Trophoblast cell (in vitro differentiated cells and primary cell): ENCODE measurements around the gene RPL21.

Experiments
- DNase-seq, 2 donors: peaks; one replicate each; pipeline ENCODE4 v3.0.0-alpha.2; 2016
- H2AFZ ChIP-seq: 2 replicates; pipeline ENCODE4 v1.6.1; 2013; ENCODE audit warnings: low read length, moderate library complexity, mild to moderate bottlenecking; ENCODE audit not compliant: insufficient read depth, poor library complexity
- H2AK5ac ChIP-seq: 2 replicates; pipeline ENCODE4 v1.6.1; 2013; ENCODE audit warnings: mild to moderate bottlenecking, low read length
- H2BK120ac ChIP-seq: 2 replicates; pipeline ENCODE4 v1.6.1; 2013; ENCODE audit warnings: low read length, mild to moderate bottlenecking, moderate library complexity; ENCODE audit not compliant: insufficient read depth, poor library complexity
- H2BK12ac ChIP-seq: 2 replicates; pipeline ENCODE4 v1.6.1; 2013; ENCODE audit warnings: mild to moderate bottlenecking, low read length, moderate library complexity
- H2BK5ac ChIP-seq: 2 replicates; pipeline ENCODE4 v1.6.1; 2013; ENCODE audit warnings: low read length, low read depth, moderate library complexity, mild to moderate bottlenecking; ENCODE audit not compliant: poor library complexity
- H3K14ac ChIP-seq: 2 replicates; pipeline ENCODE4 v1.6.1; 2013; ENCODE audit warnings: mild to moderate bottlenecking, low read length
- H3K18ac ChIP-seq: 2 replicates; pipeline ENCODE4 v1.6.1; 2013; ENCODE audit warnings: mild to moderate bottlenecking, low read length
- H3K23ac ChIP-seq: 2 replicates; pipeline ENCODE4 v1.6.1; 2013; ENCODE audit warnings: low read length
- H3K27ac ChIP-seq: 2 replicates; pipeline ENCODE4 v1.5.1; 2013; ENCODE audit warnings: low read depth, mild to moderate bottlenecking, inconsistent platforms, low read length, moderate library complexity
- H3K27me3 ChIP-seq: 2 replicates; pipeline ENCODE4 v1.6.1; 2013; ENCODE audit warnings: inconsistent platforms, mild to moderate bottlenecking, low read length, moderate library complexity; ENCODE audit not compliant: insufficient read depth
- H3K36me3 ChIP-seq, 2 experiments: 1 replicate in 1 of 2; 2 replicates in 1 of 2; pipeline ENCODE4 v1.6.1; 2013; ENCODE audit warnings: low read length in 2 of 2, mild to moderate bottlenecking in 2 of 2, moderate library complexity in 1 of 2; ENCODE audit not compliant: insufficient read depth in 2 of 2, control insufficient read depth in 1 of 2
- H3K4ac ChIP-seq: 2 replicates; pipeline ENCODE4 v1.6.1; 2013; ENCODE audit warnings: low read depth, mild to moderate bottlenecking, low read length, moderate library complexity
- H3K4me1 ChIP-seq, 2 experiments: 1 replicate in 1 of 2; 2 replicates in 1 of 2; pipeline ENCODE4 v1.6.1; 2013; ENCODE audit warnings: low read length in 2 of 2, mild to moderate bottlenecking in 2 of 2, moderate library complexity in 1 of 2; ENCODE audit not compliant: insufficient read depth in 2 of 2, control insufficient read depth in 1 of 2
- H3K4me2 ChIP-seq: 2 replicates; pipeline ENCODE4 v1.6.1; 2013; ENCODE audit warnings: inconsistent platforms, mild to moderate bottlenecking, low read length, moderate library complexity
- H3K4me3 ChIP-seq: 2 replicates; pipeline ENCODE4 v1.5.1; 2013; ENCODE audit warnings: mild to moderate bottlenecking, low read depth, low read length, inconsistent platforms
- H3K79me1 ChIP-seq: one replicate; pipeline ENCODE4 v1.6.1; 2013; ENCODE audit warnings: low read length
- H3K79me2 ChIP-seq: 2 replicates; pipeline ENCODE4 v1.6.1; 2013; ENCODE audit warnings: low read length, mild to moderate bottlenecking; ENCODE audit not compliant: control insufficient read depth, insufficient read depth, poor library complexity
- H3K9ac ChIP-seq: 2 replicates; pipeline ENCODE4 v1.6.1; 2013; ENCODE audit warnings: mild to moderate bottlenecking, low read length
- H3K9me3 ChIP-seq: 2 replicates; pipeline ENCODE4 v1.6.1; 2013; ENCODE audit warnings: low read depth, mild to moderate bottlenecking, control low read depth, inconsistent platforms, low read length; ENCODE audit not compliant: insufficient read depth
- H4K12ac ChIP-seq: 2 replicates; pipeline ENCODE4 v1.6.1; 2013; ENCODE audit warnings: low read depth, mild to moderate bottlenecking, low read length, moderate library complexity
- H4K8ac ChIP-seq: 2 replicates; pipeline ENCODE4 v1.6.1; 2013; ENCODE audit warnings: low read depth, mild to moderate bottlenecking, low read length, moderate library complexity
- H4K91ac ChIP-seq: one replicate; pipeline ENCODE4 v1.6.1; 2013; ENCODE audit warnings: low read depth, mild to moderate bottlenecking, low read length, moderate library complexity
- WGBS: extraction: QIAGEN DNeasy Blood & Tissue Kit; methylation state at CpG from one replicate; pipeline ENCODE4 v1.1.7; 2013; ENCODE audit warnings: missing lambda C conversion rate; ENCODE audit not compliant: insufficient read length, insufficient coverage; ENCODE audit errors: extremely low coverage; 5-methylcytosine and 5-hydroxymethylcytosine counted together

Gene RPL21

GRCh38 chr13:27271570-27272096, 20.3 kb downstream of the RPL21 start:
- Histone ChIP-seq H3K23ac (no peak overlapping the region), H2AK5ac (no peak overlapping the region), H3K27me3 (no peaks in the 10 kb centered on the region), H3K4me2 (peak overlapping the region; percentile 67), H4K8ac (no peak overlapping the region), H3K18ac (no peak overlapping the region), H3K4me1 (peaks cover 0 to 3% of the 10 kb centered on the region in 2 experiments), H3K79me1 (peaks cover 4% of the 10 kb centered on the region), H4K91ac (no peak overlapping the region), H4K12ac (no peak overlapping the region), H3K27ac (no peak overlapping the region), H2BK5ac (no peak overlapping the region), H3K9ac (no peak overlapping the region), H2AFZ (no peak overlapping the region), H3K79me2 (peaks cover 4% of the 10 kb centered on the region), H3K4ac (no peak overlapping the region), H3K36me3 (no peaks in the 10 kb centered on the region), H3K9me3 (no peaks in the 10 kb centered on the region), H2BK12ac (no peak overlapping the region), H3K4me3 (no peak overlapping the region), H3K14ac (no peak overlapping the region), H2BK120ac (no peak overlapping the region)
- DNase-seq: no peak
- no CpG with 5 or more reads among the region's 15 CpGs for WGBS

GRCh38 chr13:27273658-27274425, 22.5 kb downstream of the RPL21 start:
- H2AK5ac ChIP-seq: no peak overlapping the region
- WGBS: no CpG with 5 or more reads among the region's 4 CpGs

GRCh38 chr13:27274631-27275030, 23.3 kb downstream of the RPL21 start:
- Histone ChIP-seq H4K91ac (no peak overlapping the region), H3K23ac (no peak overlapping the region), H3K4ac (no peak overlapping the region), H3K9me3 (peaks cover 3% of the 10 kb centered on the region), H2BK120ac (no peak overlapping the region), H4K12ac (no peak overlapping the region), H3K4me1 (peaks cover 0 to 3% of the 10 kb centered on the region in 2 experiments), H4K8ac (no peak overlapping the region), H3K27me3 (no peaks in the 10 kb centered on the region), H2AFZ (no peak overlapping the region), H3K4me2 (no peak overlapping the region), H3K79me2 (peaks cover 4% of the 10 kb centered on the region), H3K18ac (no peak overlapping the region), H3K27ac (no peak overlapping the region), H2BK12ac (no peak overlapping the region), H3K14ac (no peak overlapping the region), H3K79me1 (peaks cover 4% of the 10 kb centered on the region), H2BK5ac (no peak overlapping the region), H2AK5ac (no peak overlapping the region), H3K36me3 (no peaks in the 10 kb centered on the region), H3K9ac (no peak overlapping the region), H3K4me3 (no peak overlapping the region)
- no CpG with 5 or more reads among the region's 1 CpG for WGBS
- no peak for DNase-seq

More at GRCh38 chr13:27273658-27274425, 22.5 kb downstream of the RPL21 start:
- Histone ChIP-seq H3K27me3 (no peaks in the 10 kb centered on the region), H2AFZ (no peak overlapping the region), H3K79me2 (peaks cover 4% of the 10 kb centered on the region), H3K36me3 (no peaks in the 10 kb centered on the region), H3K4me1 (peaks cover 0 to 3% of the 10 kb centered on the region in 2 experiments), H3K4me2 (no peak overlapping the region), H2BK120ac (no peak overlapping the region), H3K14ac (no peak overlapping the region), H2BK12ac (no peak overlapping the region), H3K18ac (no peak overlapping the region), H4K12ac (no peak overlapping the region), H3K27ac (no peak overlapping the region), H3K79me1 (peaks cover 4% of the 10 kb centered on the region), H2BK5ac (no peak overlapping the region), H3K4me3 (no peak overlapping the region), H3K4ac (no peak overlapping the region), H4K8ac (no peak overlapping the region), H3K9me3 (no peaks in the 10 kb centered on the region), H3K9ac (no peak overlapping the region), H4K91ac (no peak overlapping the region), H3K23ac (no peak overlapping the region)
- DNase-seq: no peak

GRCh38 chr13:27276188-27276587, 24.8 kb downstream of the RPL21 start:
- Histone ChIP-seq H2AK5ac (no peak overlapping the region), H2BK120ac (no peak overlapping the region), H2BK5ac (no peak overlapping the region), H3K9ac (no peak overlapping the region), H3K18ac (no peak overlapping the region), H3K79me1 (no peaks in the 10 kb centered on the region), H3K4ac (no peak overlapping the region), H3K23ac (no peak overlapping the region), H4K8ac (no peak overlapping the region), H3K4me1 (peaks cover 0 to 6% of the 10 kb centered on the region in 2 experiments), H4K91ac (no peak overlapping the region), H3K27me3 (no peaks in the 10 kb centered on the region), H3K9me3 (peaks cover 3% of the 10 kb centered on the region), H3K36me3 (no peaks in the 10 kb centered on the region), H2BK12ac (no peak overlapping the region), H3K4me2 (no peak overlapping the region), H2AFZ (no peak overlapping the region), H3K4me3 (no peak overlapping the region), H3K14ac (no peak overlapping the region), H3K27ac (no peak overlapping the region), H4K12ac (no peak overlapping the region), H3K79me2 (peaks cover under 1% of the 10 kb centered on the region)
- no CpG with 5 or more reads among the region's 7 CpGs for WGBS
- no peak for DNase-seq
